ENCODE data around the gene SMOC2. TPM values are rescaled to one million over a fixed set of nuclear protein-coding genes. Genes with fewer than 3 reads are reported as not detected.
"Not testable (repeated sequence)": the region's sequence is repeated elsewhere in the genome, so short reads cannot be mapped to it uniquely, and the experiment has no call there.

SMOC2 gene
- total RNA-seq, 5 donors from 2014 or later (not counting 1 experiment from before 2014, with no cell fraction given), result 0.06 to 0.20 (median 0.16) TPM; not detected in 2

DNA sequence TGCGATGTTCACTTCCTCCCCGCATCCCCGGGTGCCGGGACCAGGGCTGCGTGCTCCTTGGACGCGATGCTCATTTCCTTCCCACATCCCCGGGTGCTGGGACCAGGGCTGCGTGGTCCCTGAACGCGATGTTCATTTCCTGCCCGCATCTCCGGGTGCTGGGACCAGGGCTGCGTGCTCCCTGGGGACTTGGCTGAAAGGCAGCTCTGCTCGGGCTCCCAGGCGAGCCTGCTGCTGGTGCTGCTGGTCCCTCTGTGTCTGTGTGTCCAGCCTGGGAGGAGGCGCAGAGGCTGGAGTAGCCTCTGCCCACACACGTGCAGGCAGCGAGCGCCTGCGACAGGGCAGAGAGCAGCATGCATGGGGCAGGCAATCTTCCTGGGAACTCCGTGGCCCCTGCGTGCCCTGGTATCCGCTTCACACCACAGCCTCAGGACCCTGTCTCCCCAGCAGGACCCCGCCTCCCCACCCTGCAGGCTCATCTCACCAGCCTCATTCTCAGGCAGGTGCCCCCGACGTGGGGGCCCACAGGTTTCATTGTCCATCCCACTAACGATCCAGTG is 132.4 kb downstream of the SMOC2 start:
- H3K36me3 ChIP-seq (ENCODE audit: control insufficient read depth in 2 of 2, extremely low read depth in 1 of 2, insufficient read depth in 1 of 2, low read length in 1 of 2); H3K4me1 Mint-ChIP-seq; DNase-seq; POLR2A ChIA-PET; H3K27ac Mint-ChIP-seq; H3K36me3 Mint-ChIP-seq; H3K4me3 ChIP-seq (ENCODE audit: control insufficient read depth in 1 of 2, extremely low read depth in 1 of 2, low read length in 1 of 2); CTCF ChIA-PET; H3K27me3 Mint-ChIP-seq; H3K9me3 ChIP-seq; H3K4me3 Mint-ChIP-seq; H3K4me1 ChIP-seq (ENCODE audit: control insufficient read depth in 1 of 2, extremely low read depth in 1 of 2, insufficient read depth in 2 of 2, low read length in 2 of 2); H3K27ac ChIP-seq (ENCODE audit: low read length); ATAC-seq (replicated peaks in 1 of 4); H3K9me3 Mint-ChIP-seq: not testable (repeated sequence)
- H3K27me3 ChIP-seq (replicated peaks in 1 of 2; ENCODE audit: control insufficient read depth in 2 of 2, extremely low read depth in 1 of 2, insufficient read depth in 2 of 2, low read length in 1 of 2), result peaks cover 0 to 16% of the 10 kb centered on the region in 2 experiments
- WGBS (ENCODE audit: insufficient coverage), result 97% methylated on average over 14 of the region's 28 CpGs

DNA sequence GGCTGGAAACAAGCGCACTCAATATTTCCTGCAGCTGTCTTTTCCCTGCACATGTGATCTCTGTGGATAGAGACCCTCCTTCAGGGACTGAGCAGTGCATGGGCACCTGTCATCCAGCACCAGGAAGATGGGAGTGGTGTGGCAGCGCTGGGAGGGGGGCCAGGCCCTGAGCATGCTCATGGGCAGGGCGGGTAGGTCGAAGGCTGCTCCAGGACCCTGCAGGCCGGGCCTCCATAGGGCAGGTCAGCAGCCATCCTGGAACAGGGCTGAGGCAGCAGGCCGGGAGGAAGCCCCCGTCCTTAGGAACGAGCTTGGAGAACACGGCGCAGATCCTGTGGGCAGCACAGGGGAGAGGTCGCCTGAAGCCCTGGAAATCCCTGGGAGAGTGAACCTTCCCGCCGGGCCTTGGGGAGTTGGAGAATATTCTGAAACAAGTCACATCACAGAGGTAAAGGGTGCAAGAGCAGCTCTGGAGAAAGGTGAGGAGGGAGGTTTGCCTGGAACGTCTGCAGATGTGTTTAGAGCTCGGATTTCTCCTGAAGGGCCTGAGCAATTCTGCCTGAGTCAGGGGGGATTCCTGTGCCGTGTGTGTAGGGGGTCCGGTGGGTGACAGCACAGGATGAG is 133.2 kb downstream of the SMOC2 start:
- Histone ChIP-seq H3K36me3 (ENCODE audit: control insufficient read depth in 2 of 2, extremely low read depth in 1 of 2, insufficient read depth in 1 of 2, low read length in 1 of 2) (no peaks in the 10 kb centered on the region), H3K27me3 (replicated peaks in 1 of 2; ENCODE audit: control insufficient read depth in 2 of 2, extremely low read depth in 1 of 2, insufficient read depth in 2 of 2, low read length in 1 of 2) (peaks cover 0 to 16% of the 10 kb centered on the region in 2 experiments), H3K9me3 (no peaks in the 10 kb centered on the region), H3K4me1 (ENCODE audit: control insufficient read depth in 1 of 2, extremely low read depth in 1 of 2, insufficient read depth in 2 of 2, low read length in 2 of 2) (no peaks in the 10 kb centered on the region), H3K4me3 (ENCODE audit: control insufficient read depth in 1 of 2, extremely low read depth in 1 of 2, low read length in 1 of 2) (no peak overlapping the region), H3K27ac (ENCODE audit: low read length) (no peak overlapping the region)
- no peaks in the 10 kb centered on the region for H3K36me3 Mint-ChIP-seq
- H3K9me3 Mint-ChIP-seq, result no peaks in the 10 kb centered on the region
- ATAC-seq (replicated peaks in 1 of 4) (no peak), DNase-seq (no peak)
- ChIA-PET CTCF (no interaction called here), POLR2A (no interaction called here)
- no peak overlapping the region for H3K27ac Mint-ChIP-seq
- WGBS (ENCODE audit: insufficient coverage), result 88% methylated on average over 12 of the region's 17 CpGs
- no peak overlapping the region for H3K4me3 Mint-ChIP-seq
- H3K27me3 Mint-ChIP-seq, result peaks cover 0 to 9% of the 10 kb centered on the region in 2 donors
- no peaks in the 10 kb centered on the region for H3K4me1 Mint-ChIP-seq

DNA sequence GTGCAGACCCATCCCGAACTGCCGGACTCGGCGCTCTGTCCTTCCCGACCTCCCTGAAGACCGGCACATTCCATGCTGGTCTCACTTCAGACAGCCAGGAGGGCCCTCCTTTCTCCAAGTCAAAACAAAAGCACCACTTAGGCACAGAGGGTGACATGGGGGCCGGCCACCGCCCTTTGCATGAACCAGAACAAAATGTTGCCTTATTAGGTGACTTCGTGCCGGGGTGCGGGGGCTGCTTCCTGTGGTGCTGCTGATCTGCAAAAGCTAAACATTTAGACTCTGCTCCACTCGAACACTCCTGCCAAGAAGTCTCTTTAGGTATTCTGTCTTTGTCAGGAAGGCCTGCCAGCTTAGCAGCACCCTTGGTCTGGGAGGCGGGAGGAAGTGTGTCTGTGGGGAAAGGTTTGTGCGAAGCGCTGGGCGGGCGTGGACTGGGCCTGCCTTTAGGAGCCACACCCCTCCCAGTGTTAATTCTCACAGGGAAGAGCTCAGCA is 133.8 kb downstream of the SMOC2 start:
- Mint-ChIP-seq H3K9me3 (no peaks in the 10 kb centered on the region), H3K4me3 (no peak overlapping the region)

DNA sequence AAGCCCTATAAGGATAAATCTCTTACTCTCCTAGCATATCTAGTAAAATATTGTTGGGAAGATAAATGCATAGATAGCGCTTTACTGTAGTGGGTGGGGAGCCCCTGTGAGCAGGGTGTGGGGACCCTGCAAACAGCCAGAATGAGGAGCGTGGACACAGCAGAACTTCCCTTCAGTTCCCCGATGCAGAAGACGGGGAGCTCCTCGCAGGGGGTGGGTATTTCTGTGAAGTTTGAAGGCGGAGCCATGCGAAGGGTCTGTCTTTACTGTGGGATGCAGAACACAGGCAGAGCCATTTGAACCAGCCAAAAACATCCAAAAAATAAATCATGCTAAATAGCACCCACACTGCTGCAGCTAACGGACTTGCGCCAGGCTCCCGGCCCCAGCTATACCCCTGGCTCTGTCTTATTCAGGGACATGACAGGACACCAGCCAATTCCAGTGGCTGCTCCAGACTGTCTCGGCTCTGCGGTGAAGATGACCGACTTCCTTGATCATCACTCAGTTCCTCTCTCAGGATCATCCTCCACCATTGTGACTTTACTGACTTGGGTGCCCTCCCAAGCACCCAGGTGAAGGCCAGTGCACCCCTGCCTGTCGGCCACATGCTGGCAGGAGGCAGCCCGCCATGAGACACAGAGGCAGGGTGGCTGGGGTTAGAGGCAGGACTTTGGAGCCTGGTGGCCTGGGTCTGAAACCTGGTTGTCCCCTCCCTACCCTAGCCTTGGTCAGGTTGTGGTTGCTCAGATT is 134.5 kb downstream of the SMOC2 start:
- POLR2A ChIA-PET, result no interaction called here
- Mint-ChIP-seq H3K36me3 (no peaks in the 10 kb centered on the region), H3K4me1 (no peaks in the 10 kb centered on the region), H3K9me3 (no peaks in the 10 kb centered on the region), H3K4me3 (no peak overlapping the region), H3K27me3 (peaks cover 0 to 4% of the 10 kb centered on the region in 2 donors), H3K27ac (no peak overlapping the region)
- Histone ChIP-seq H3K27ac (ENCODE audit: low read length) (no peak overlapping the region), H3K9me3 (no peaks in the 10 kb centered on the region), H3K27me3 (replicated peaks in 1 of 2; ENCODE audit: control insufficient read depth in 2 of 2, extremely low read depth in 1 of 2, insufficient read depth in 2 of 2, low read length in 1 of 2) (peaks cover 0 to 16% of the 10 kb centered on the region in 2 experiments), H3K4me1 (ENCODE audit: control insufficient read depth in 1 of 2, extremely low read depth in 1 of 2, insufficient read depth in 2 of 2, low read length in 2 of 2) (no peaks in the 10 kb centered on the region), H3K4me3 (ENCODE audit: control insufficient read depth in 1 of 2, extremely low read depth in 1 of 2, low read length in 1 of 2) (no peak overlapping the region), H3K36me3 (ENCODE audit: control insufficient read depth in 2 of 2, extremely low read depth in 1 of 2, insufficient read depth in 1 of 2, low read length in 1 of 2) (no peaks in the 10 kb centered on the region)
- DNase-seq (no peak), ATAC-seq (replicated peaks in 1 of 4) (no peak)
- 81% methylated on average over 8 of the region's 15 CpGs for WGBS (ENCODE audit: insufficient coverage)
- CTCF ChIA-PET, result no interaction called here

More for the DNA sequence above, 133.8 kb downstream of the SMOC2 start:
- CTCF ChIA-PET, result no interaction called here
- POLR2A ChIA-PET, result no interaction called here
- DNase-seq (no peak), ATAC-seq (replicated peaks in 1 of 4) (no peak)
- Histone ChIP-seq H3K4me1 (ENCODE audit: control insufficient read depth in 1 of 2, extremely low read depth in 1 of 2, insufficient read depth in 2 of 2, low read length in 2 of 2) (no peaks in the 10 kb centered on the region), H3K4me3 (ENCODE audit: control insufficient read depth in 1 of 2, extremely low read depth in 1 of 2, low read length in 1 of 2) (no peak overlapping the region), H3K27ac (ENCODE audit: low read length) (no peak overlapping the region), H3K27me3 (replicated peaks in 1 of 2; ENCODE audit: control insufficient read depth in 2 of 2, extremely low read depth in 1 of 2, insufficient read depth in 2 of 2, low read length in 1 of 2) (peaks cover 0 to 16% of the 10 kb centered on the region in 2 experiments), H3K36me3 (ENCODE audit: control insufficient read depth in 2 of 2, extremely low read depth in 1 of 2, insufficient read depth in 1 of 2, low read length in 1 of 2) (no peaks in the 10 kb centered on the region), H3K9me3 (no peaks in the 10 kb centered on the region)
- H3K27me3 Mint-ChIP-seq, result peaks cover 0 to 7% of the 10 kb centered on the region in 2 donors
- H3K27ac Mint-ChIP-seq, result no peak overlapping the region
- no peaks in the 10 kb centered on the region for H3K36me3 Mint-ChIP-seq
- WGBS (ENCODE audit: insufficient coverage), result 87% methylated on average over 11 of the region's 17 CpGs
- no peaks in the 10 kb centered on the region for H3K4me1 Mint-ChIP-seq

DNA sequence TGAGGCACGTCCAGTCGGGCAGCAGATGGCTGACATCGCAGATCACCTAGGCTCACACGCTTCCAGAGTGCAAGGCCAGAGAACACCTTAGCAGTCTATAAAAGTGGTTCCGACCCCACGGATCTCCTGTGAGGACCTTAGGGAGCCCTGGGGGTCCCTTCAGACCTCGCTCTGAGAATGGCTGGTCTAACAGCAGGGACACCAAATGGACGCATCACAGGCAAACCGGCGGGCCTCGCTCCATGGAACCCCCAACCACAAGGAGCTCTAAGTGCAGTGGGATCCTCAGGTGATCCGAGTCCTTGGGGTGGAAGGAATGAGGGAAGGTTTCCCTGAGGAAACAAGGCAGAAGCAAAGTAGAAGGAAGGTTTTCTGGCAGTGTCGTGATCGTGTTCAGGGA is 135.4 kb downstream of the SMOC2 start:
- no peaks in the 10 kb centered on the region for H3K27me3 Mint-ChIP-seq
- no peaks in the 10 kb centered on the region for H3K36me3 ChIP-seq (ENCODE audit: control insufficient read depth in 2 of 2, extremely low read depth in 1 of 2, insufficient read depth in 1 of 2, low read length in 1 of 2)
- DNase-seq (no peak), ATAC-seq (replicated peaks in 1 of 4) (no peak)
- no peak overlapping the region for H3K4me3 ChIP-seq (ENCODE audit: control insufficient read depth in 1 of 2, extremely low read depth in 1 of 2, low read length in 1 of 2)
- no peak overlapping the region for H3K4me3 Mint-ChIP-seq
- WGBS (ENCODE audit: insufficient coverage), result 81% methylated on average over 8 of the region's 14 CpGs
- H3K27ac Mint-ChIP-seq, result no peak overlapping the region
- H3K4me1 ChIP-seq (ENCODE audit: control insufficient read depth in 1 of 2, extremely low read depth in 1 of 2, insufficient read depth in 2 of 2, low read length in 2 of 2), result no peaks in the 10 kb centered on the region
- POLR2A ChIA-PET, result no interaction called here
- no peaks in the 10 kb centered on the region for H3K4me1 Mint-ChIP-seq
- CTCF ChIA-PET, result no interaction called here
- no peaks in the 10 kb centered on the region for H3K9me3 ChIP-seq
- H3K27ac ChIP-seq (ENCODE audit: low read length), result no peak overlapping the region
- H3K36me3 Mint-ChIP-seq, result no peaks in the 10 kb centered on the region
- no peaks in the 10 kb centered on the region for H3K9me3 Mint-ChIP-seq
- H3K27me3 ChIP-seq (replicated peaks in 1 of 2; ENCODE audit: control insufficient read depth in 2 of 2, extremely low read depth in 1 of 2, insufficient read depth in 2 of 2, low read length in 1 of 2), result peaks cover 0 to 16% of the 10 kb centered on the region in 2 experiments

DNA sequence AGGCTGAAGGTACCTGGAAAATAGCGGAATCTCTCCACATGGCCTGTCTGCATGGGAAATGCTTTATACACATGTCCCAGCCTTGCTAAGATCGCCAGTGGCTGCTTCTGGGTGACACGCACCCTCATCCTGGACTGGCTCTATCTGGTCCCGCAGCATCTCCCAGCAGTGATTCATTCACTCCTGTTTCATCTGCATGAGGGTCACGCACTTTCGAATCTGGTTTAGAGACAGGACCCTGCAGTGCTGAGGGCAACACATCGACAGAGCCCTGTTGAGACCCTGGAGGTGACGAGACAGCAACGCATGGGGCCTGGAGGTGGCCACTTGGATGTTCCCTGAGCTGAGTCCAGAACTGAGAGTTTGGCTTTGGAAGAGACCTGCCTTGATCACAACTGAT is 136.5 kb downstream of the SMOC2 start:
- Mint-ChIP-seq H3K27me3 (no peaks in the 10 kb centered on the region), H3K36me3 (no peaks in the 10 kb centered on the region), H3K9me3 (no peaks in the 10 kb centered on the region), H3K4me1 (no peaks in the 10 kb centered on the region), H3K27ac (no peak overlapping the region), H3K4me3 (no peak overlapping the region)
- 84% methylated on average over 9 of the region's 9 CpGs for WGBS (ENCODE audit: insufficient coverage)
- no peaks in the 10 kb centered on the region for H3K36me3 ChIP-seq (ENCODE audit: control insufficient read depth in 2 of 2, extremely low read depth in 1 of 2, insufficient read depth in 1 of 2, low read length in 1 of 2)
- no peaks in the 10 kb centered on the region for H3K4me1 ChIP-seq (ENCODE audit: control insufficient read depth in 1 of 2, extremely low read depth in 1 of 2, insufficient read depth in 2 of 2, low read length in 2 of 2)
- H3K4me3 ChIP-seq (ENCODE audit: control insufficient read depth in 1 of 2, extremely low read depth in 1 of 2, low read length in 1 of 2), result no peak overlapping the region
- CTCF ChIA-PET, result no interaction called here
- no peaks in the 10 kb centered on the region for H3K9me3 ChIP-seq
- DNase-seq, result no peak
- no peak for ATAC-seq (replicated peaks in 1 of 4)
- peaks cover 0 to 23% of the 10 kb centered on the region in 2 experiments for H3K27me3 ChIP-seq (replicated peaks in 1 of 2; ENCODE audit: control insufficient read depth in 2 of 2, extremely low read depth in 1 of 2, insufficient read depth in 2 of 2, low read length in 1 of 2)
- POLR2A ChIA-PET, result interaction anchor here in 1 of 2 donors (1.1 kb wide), 1 partner anchor 14 kb away, joined by 3 read pairs; no protein-coding TSS in a partner anchor
- no peak overlapping the region for H3K27ac ChIP-seq (ENCODE audit: low read length)

Data from T-cell (primary cell).